GM18907 (cell line): ENCODE results near the gene ANK3.

ENCODE experiments used
- ATAC-seq: cut with Tn5 transposase; IDR thresholded peaks from one replicate; pipeline ENCODE4 v1.9.1; 2021; ENCODE audit warnings: mild to moderate bottlenecking, moderate library complexity; ENCODE audit not compliant: unreplicated experiment

The ANK3 gene

GRCh38 chr10:60144099-60144498 lies 245.6 kb downstream of the ANK3 start:
- peak; percentile 50 for ATAC-seq

GRCh38 chr10:60142736-60143135 lies 246.9 kb downstream of the ANK3 start:
- no peak for ATAC-seq

GRCh38 chr10:60141896-60142559 lies 247.6 kb downstream of the ANK3 start:
- ATAC-seq = no peak

- no peak for ATAC-seq
These were observed 248.7 kb downstream of the ANK3 start for GRCh38 chr10:60140651-60141632.

- no peak for ATAC-seq
These were observed 249.7 kb downstream of the ANK3 start for GRCh38 chr10:60139798-60140566.

- ATAC-seq = no peak
These were observed 250.4 kb downstream of the ANK3 start for GRCh38 chr10:60139290-60139689.

- ATAC-seq = no peak
These were observed 250.8 kb downstream of the ANK3 start for GRCh38 chr10:60138842-60139241.

GRCh38 chr10:60138026-60138425 lies 251.6 kb downstream of the ANK3 start:
- no peak for ATAC-seq

GRCh38 chr10:60137292-60137992 lies 252.2 kb downstream of the ANK3 start:
- ATAC-seq = no peak

- ATAC-seq = no peak
These were observed 254.7 kb downstream of the ANK3 start for GRCh38 chr10:60135020-60135419.

- ATAC-seq = no peak
These were observed 255.1 kb downstream of the ANK3 start for GRCh38 chr10:60134548-60134947.

GRCh38 chr10:60130130-60130579 lies 259.5 kb downstream of the ANK3 start:
- peak; percentile 91 for ATAC-seq

- ATAC-seq = no peak
These were observed 263.8 kb downstream of the ANK3 start for GRCh38 chr10:60125895-60126294.

GRCh38 chr10:60124536-60124935 lies 265.1 kb downstream of the ANK3 start:
- no peak for ATAC-seq

- ATAC-seq = no peak
These were observed 266.0 kb downstream of the ANK3 start for GRCh38 chr10:60123668-60124067.

- ATAC-seq = no peak
These were observed 266.5 kb downstream of the ANK3 start for GRCh38 chr10:60123172-60123571.

GRCh38 chr10:60122190-60122589 lies 267.5 kb downstream of the ANK3 start:
- ATAC-seq = no peak

- peak; percentile 89 for ATAC-seq
These were observed 274.7 kb downstream of the ANK3 start for GRCh38 chr10:60114765-60115586.

GRCh38 chr10:60110739-60111138 lies 278.9 kb downstream of the ANK3 start:
- ATAC-seq = no peak
